Type B pancreatic cell (in vitro differentiated cells): ENCODE data around the gene LGR6. TPM values are rescaled to one million over a fixed set of nuclear protein-coding genes. Genes with fewer than 3 reads are reported as not detected.
"Not testable (repeated sequence)": the region's sequence is repeated elsewhere in the genome, so short reads cannot be mapped to it uniquely, and the experiment has no call there.

Experiments used
- DNase-seq: peaks from one replicate; pipeline ENCODE4 v3.0.0; 2021; ENCODE audit warnings: mixed read lengths; ENCODE audit not compliant: unreplicated experiment; ENCODE audit errors: extremely low spot score
- H3K27ac Mint-ChIP-seq: 2 replicates; pipeline ENCODE4 v1.8.0; 2021; ENCODE audit warnings: mild to moderate bottlenecking, mixed read lengths
- H3K27me3 Mint-ChIP-seq: 2 replicates; pipeline ENCODE4 v1.8.0; 2021; ENCODE audit warnings: mixed read lengths
- H3K36me3 Mint-ChIP-seq: 2 replicates; pipeline ENCODE4 v1.8.0; 2021; ENCODE audit warnings: mixed read lengths
- H3K4me1 Mint-ChIP-seq: one replicate; pipeline ENCODE4 v1.8.0; 2021; ENCODE audit warnings: mixed read lengths; ENCODE audit not compliant: unreplicated experiment
- H3K4me3 Mint-ChIP-seq: 2 replicates; pipeline ENCODE4 v1.8.0; 2021; ENCODE audit warnings: mild to moderate bottlenecking, mixed read lengths
- H3K9me3 Mint-ChIP-seq: 2 replicates; pipeline ENCODE4 v1.8.0; 2021; ENCODE audit warnings: mixed read lengths
- CTCF ChIP-seq: fragments of 200-600 bp; sonication (generic); conservative IDR thresholded peaks from 2 replicates; pipeline ENCODE4 v1.5.0; 2021; ENCODE audit warnings: antibody characterized with exemption, mild to moderate bottlenecking
- total RNA-seq: library from RNA; stranded (reverse); gene quantifications from 2 replicates; pipeline ENCODE4 v1.2.1, GENCODE V29; 2021; ENCODE audit warnings: low replicate concordance

The LGR6 gene
- total RNA-seq, 1 donor from 2014 or later: 2.8 TPM

GRCh38 chr1:202189918-202190715, 3.5 kb upstream of the LGR6 start:
- H3K4me1 Mint-ChIP-seq: no peaks in the 10 kb centered on the region
- H3K27ac Mint-ChIP-seq: no peak overlapping the region
- peak; percentile 40 for TF ChIP-seq CTCF
- H3K4me3 Mint-ChIP-seq: no peak overlapping the region
- H3K36me3 Mint-ChIP-seq: no peaks in the 10 kb centered on the region
- DNase-seq: no peak
- H3K9me3 Mint-ChIP-seq: no peaks in the 10 kb centered on the region
- peaks cover 38% of the 10 kb centered on the region for H3K27me3 Mint-ChIP-seq

GRCh38 chr1:202191391-202191790, 2.2 kb upstream of the LGR6 start:
- not testable (repeated sequence) for DNase-seq, H3K9me3 Mint-ChIP-seq, H3K36me3 Mint-ChIP-seq, H3K4me3 Mint-ChIP-seq, H3K4me1 Mint-ChIP-seq, H3K27ac Mint-ChIP-seq
- peaks cover 51% of the 10 kb centered on the region for H3K27me3 Mint-ChIP-seq

GRCh38 chr1:202192770-202193613, 607 bp upstream of the LGR6 start:
- H3K9me3 Mint-ChIP-seq: no peaks in the 10 kb centered on the region
- H3K4me1 Mint-ChIP-seq: no peaks in the 10 kb centered on the region
- peaks cover 59% of the 10 kb centered on the region for H3K27me3 Mint-ChIP-seq
- DNase-seq: no peak
- no peak overlapping the region for H3K4me3 Mint-ChIP-seq
- peak; percentile 88 for TF ChIP-seq CTCF
- H3K36me3 Mint-ChIP-seq: no peaks in the 10 kb centered on the region
- no peak overlapping the region for H3K27ac Mint-ChIP-seq

GRCh38 chr1:202194328-202194648, 689 bp downstream of the LGR6 start:
- no peak for DNase-seq
- Mint-ChIP-seq H3K9me3 (no peaks in the 10 kb centered on the region), H3K27ac (no peak overlapping the region), H3K4me1 (no peaks in the 10 kb centered on the region), H3K4me3 (peak overlapping the region; percentile 47), H3K27me3 (peaks cover 64% of the 10 kb centered on the region), H3K36me3 (no peaks in the 10 kb centered on the region)
- no peak for TF ChIP-seq CTCF

GRCh38 chr1:202197653-202198365, 4.2 kb downstream of the LGR6 start:
- TF ChIP-seq CTCF: no peak
- peaks cover 65% of the 10 kb centered on the region for H3K27me3 Mint-ChIP-seq
- no peaks in the 10 kb centered on the region for H3K4me1 Mint-ChIP-seq
- no peak overlapping the region for H3K27ac Mint-ChIP-seq
- no peaks in the 10 kb centered on the region for H3K36me3 Mint-ChIP-seq
- no peaks in the 10 kb centered on the region for H3K9me3 Mint-ChIP-seq
- H3K4me3 Mint-ChIP-seq: no peak overlapping the region
- DNase-seq: no peak
